Measurements from ENCODE around the gene TMEM106C. TPM values are rescaled to one million over a fixed set of nuclear protein-coding genes. Genes with fewer than 3 reads are reported as not detected.

The TMEM106C gene
- total RNA-seq, 1 donor from 2014 or later, result 164 TPM

- no peak for TF ChIP-seq CTCF (conservative IDR thresholded peaks at IDR 0.05; ENCODE audit: low read depth, low read length)
- H3K4me3 ChIP-seq (ENCODE audit: low read depth, low read length), result no peak overlapping the region
- no peak for DNase-seq (ENCODE audit: low read depth)
These were observed 22.3 kb downstream of the TMEM106C start for GRCh38 chr12:47985596-47986290.

GRCh38 chr12:47986291-47986660 lies 22.9 kb downstream of the TMEM106C start:
- no peak for TF ChIP-seq CTCF (conservative IDR thresholded peaks at IDR 0.05; ENCODE audit: low read depth, low read length)
- no peak for DNase-seq (ENCODE audit: low read depth)
- no peak overlapping the region for H3K4me3 ChIP-seq (ENCODE audit: low read depth, low read length)

- no peak for DNase-seq (ENCODE audit: low read depth)
- H3K4me3 ChIP-seq (ENCODE audit: low read depth, low read length), result no peak overlapping the region
- no peak for TF ChIP-seq CTCF (conservative IDR thresholded peaks at IDR 0.05; ENCODE audit: low read depth, low read length)
These were observed 23.4 kb downstream of the TMEM106C start for GRCh38 chr12:47986832-47987231.

GRCh38 chr12:47987411-47988072 lies 24.1 kb downstream of the TMEM106C start:
- no peak for TF ChIP-seq CTCF (conservative IDR thresholded peaks at IDR 0.05; ENCODE audit: low read depth, low read length)
- H3K4me3 ChIP-seq (ENCODE audit: low read depth, low read length), result no peak overlapping the region
- DNase-seq (ENCODE audit: low read depth), result no peak

GRCh38 chr12:47988073-47989022 lies 25.0 kb downstream of the TMEM106C start:
- no peak for DNase-seq (ENCODE audit: low read depth)
- TF ChIP-seq CTCF (conservative IDR thresholded peaks at IDR 0.05; ENCODE audit: low read depth, low read length), result no peak
- no peak overlapping the region for H3K4me3 ChIP-seq (ENCODE audit: low read depth, low read length)

- TF ChIP-seq CTCF (conservative IDR thresholded peaks at IDR 0.05; ENCODE audit: low read depth, low read length), result no peak
- H3K4me3 ChIP-seq (ENCODE audit: low read depth, low read length), result no peak overlapping the region
- DNase-seq (ENCODE audit: low read depth), result no peak
These were observed 25.6 kb downstream of the TMEM106C start for GRCh38 chr12:47989023-47989417.

Data from epithelial cell of proximal tubule (primary cell).